ENCODE measurements around the gene WAPL.

GRCh38 chr10:86391236-86391840 lies 130.3 kb downstream of the WAPL start:
- no peak for TF ChIP-seq POLR2A (IDR thresholded peaks at IDR 0.05)
- no peak for TF ChIP-seq CTCF (IDR thresholded peaks at IDR 0.05)
- no peak for TF ChIP-seq POLR2AphosphoS5 (IDR thresholded peaks at IDR 0.05)

Measured in breast epithelium (tissue), 3 donors.